Occipital lobe (tissue), 2 donors: ENCODE data around the gene RPS6KA3. TPM values are rescaled to one million over a fixed set of nuclear protein-coding genes. Genes with fewer than 3 reads are reported as not detected.
"Not testable (repeated sequence)": the region's sequence is repeated elsewhere in the genome, so short reads cannot be mapped to it uniquely, and the experiment has no call there.

ENCODE experiments used
- DNase-seq: peaks from one replicate; lab custom pipeline; 2025; lab: John Stamatoyannopoulos, UW
- total RNA-seq: library from RNA; depleted of rRNA; stranded (reverse); fragments of >200 nt; gene quantifications from one replicate; pipeline ENCODE4 v1.2.3, GENCODE V29; 2014

RPS6KA3 gene
- total RNA-seq, 1 donor from 2014 or later: 35.7 TPM

DNA sequence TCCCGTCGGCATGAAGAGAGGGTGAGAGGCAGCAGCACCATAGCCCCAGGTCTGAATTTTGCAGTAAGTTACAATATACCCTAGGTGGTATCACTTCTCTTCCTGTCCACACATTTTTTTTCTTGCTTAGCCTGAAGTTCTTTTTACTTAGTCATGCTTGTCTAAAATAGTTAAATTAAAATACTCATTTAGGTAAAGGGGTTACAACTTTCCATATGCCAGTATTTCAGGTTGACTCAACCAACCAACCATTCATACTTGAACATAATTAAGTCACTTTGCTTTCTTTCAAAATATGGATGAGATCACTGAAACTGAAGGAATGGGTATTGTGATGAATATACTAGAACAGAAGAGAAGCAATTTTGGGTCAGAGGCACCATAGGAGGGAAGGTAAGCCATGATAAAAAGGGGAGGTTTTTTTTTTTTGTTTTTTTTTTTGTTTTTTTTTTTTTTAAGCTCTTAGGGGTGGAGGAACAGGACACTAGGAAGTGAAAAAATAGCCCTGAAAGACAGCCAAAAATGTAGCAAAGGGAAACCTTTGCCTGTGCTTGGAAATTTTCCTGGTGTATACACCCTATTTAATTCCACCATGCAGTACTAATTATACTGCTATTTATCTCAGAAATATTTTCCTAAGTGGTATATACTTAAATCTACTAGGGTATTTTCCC lies 41.8 kb downstream of the RPS6KA3 start:
- no peak for DNase-seq

DNA sequence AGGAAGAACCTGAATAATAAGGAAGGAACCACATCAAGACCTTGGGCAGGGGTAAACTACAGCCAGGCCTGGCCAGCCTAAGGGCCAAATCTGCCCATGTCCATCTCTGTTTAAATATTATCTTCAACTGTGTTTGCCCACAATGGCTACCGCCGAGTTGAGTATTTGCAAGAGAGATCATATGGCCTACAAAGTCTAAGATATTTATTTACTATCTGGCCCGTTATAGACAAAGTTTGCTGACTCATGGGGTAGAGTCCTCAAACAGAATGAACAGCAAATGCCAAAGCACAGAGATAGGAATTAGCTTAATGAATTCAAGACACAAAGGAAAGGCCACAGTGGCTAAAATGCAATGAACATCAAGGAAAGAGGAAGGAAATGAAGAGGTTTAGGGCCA lies 44.8 kb downstream of the RPS6KA3 start:
- no peak for DNase-seq

DNA sequence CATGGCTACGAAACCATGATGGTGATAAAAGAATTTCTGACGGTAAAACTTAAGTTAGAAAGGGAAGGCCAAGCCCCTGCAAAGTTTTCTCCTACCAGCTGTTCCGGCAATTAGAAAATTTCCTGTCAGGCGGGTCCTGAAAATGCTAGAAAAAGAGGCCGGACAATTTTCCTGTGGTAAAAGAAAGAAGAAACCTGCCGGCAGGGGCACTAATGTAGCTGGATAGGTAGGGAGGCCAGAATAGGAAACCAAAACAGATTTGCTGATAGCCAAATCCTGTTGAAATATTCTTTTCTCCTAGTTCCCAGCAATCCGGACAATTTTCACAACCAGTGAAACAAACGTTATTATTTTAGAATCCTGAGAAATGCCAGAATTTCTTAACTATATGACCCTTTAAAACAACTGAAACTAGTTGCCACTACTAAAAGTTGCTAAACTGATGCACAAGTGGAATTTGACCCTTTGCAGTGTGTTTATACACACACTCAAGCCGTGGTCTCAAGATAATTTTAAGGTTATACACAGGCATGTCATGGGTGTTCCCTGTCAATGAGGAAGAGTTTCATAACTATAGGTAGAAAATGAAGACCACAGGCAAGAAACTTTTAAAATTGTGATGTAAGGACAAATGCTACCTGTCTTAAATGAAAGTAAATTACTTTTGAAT lies 47.7 kb downstream of the RPS6KA3 start:
- no peak for DNase-seq

DNA sequence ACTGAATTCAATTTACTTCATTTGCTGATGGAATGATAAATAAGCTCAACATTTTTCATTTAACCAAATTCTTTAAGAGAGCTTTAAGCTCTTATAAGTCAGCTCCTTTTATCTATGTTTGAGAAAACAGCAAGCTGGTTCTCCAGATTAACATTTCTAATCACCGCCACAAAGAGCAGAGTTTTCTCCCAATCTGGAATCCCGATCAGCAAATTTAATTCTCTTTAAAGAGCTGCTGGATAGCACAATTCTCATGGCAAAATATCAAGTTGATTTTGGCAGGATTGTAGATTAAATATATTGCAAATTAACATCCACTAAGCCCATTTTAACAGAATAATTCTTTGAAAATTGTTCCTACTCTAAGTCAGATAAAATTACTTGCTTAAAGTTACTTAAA lies 48.8 kb downstream of the RPS6KA3 start:
- DNase-seq: no peak

DNA sequence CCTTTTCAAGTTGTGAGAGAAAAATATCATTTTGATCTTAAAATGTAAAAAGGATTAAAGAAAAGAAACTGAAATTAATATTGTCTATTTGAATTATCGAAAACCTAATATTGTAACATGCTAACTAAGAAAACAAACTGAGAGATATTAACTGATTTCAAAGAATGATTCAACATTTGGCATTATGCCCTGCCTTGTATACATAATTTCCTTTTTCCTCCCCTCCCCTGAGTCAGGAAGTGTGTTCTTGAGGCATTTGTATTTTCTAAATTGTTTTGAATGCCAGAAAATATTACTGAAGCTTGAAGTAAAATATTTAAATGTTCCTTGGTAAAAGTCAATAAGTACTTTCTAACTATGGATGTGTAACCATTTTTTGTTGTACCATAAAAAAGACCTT lies 49.4 kb downstream of the RPS6KA3 start:
- DNase-seq: no peak

DNA sequence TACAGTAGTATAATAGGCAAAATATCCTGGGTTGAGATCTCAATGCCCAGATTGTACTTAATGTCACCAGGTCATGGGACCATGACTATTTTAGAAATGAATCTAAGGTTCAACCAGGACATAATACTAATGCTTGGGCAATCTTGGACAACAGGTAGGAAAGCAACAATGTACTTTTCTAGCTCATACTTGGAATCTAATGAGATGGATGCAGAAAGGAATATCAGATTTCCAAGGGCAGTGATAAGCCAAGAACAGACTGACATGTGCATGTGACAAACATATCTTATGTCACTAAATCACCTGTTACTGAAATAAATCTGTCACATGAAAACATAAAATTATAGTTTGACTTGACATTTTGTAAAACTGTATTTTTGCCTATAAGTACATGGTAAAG lies 51.1 kb downstream of the RPS6KA3 start:
- no peak for DNase-seq

DNA sequence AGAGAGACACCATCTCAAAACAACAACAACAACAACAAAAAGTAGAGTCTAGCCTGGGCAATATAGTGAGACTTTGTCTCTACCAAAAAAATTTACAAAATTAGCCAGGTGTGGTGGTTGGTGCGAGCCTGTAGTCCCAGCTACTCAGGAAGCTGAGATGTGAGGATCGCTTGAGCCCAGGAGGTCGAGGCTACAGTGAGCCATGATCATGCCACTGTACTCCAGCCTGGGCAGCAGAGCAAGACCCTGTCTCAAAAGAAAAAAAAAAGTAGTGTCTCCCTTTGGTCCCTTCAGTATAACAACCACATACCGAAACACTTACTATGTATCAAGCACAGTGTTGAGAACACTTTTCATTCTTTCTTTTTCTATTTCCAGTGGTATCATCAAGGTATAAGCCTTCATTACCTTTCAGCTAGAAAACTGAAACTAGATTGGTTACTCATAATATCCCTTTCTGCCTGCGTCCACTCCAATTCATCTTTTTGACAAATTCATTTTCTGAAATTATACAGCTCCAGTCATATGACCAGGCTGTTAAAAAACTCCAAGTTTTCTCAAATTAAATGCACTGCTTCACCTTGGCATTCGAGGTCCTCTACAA lies 54.1 kb downstream of the RPS6KA3 start:
- no peak for DNase-seq

GRCh38 chrX:20211261-20211786 lies 55.4 kb downstream of the RPS6KA3 start:
- no peak for DNase-seq

DNA sequence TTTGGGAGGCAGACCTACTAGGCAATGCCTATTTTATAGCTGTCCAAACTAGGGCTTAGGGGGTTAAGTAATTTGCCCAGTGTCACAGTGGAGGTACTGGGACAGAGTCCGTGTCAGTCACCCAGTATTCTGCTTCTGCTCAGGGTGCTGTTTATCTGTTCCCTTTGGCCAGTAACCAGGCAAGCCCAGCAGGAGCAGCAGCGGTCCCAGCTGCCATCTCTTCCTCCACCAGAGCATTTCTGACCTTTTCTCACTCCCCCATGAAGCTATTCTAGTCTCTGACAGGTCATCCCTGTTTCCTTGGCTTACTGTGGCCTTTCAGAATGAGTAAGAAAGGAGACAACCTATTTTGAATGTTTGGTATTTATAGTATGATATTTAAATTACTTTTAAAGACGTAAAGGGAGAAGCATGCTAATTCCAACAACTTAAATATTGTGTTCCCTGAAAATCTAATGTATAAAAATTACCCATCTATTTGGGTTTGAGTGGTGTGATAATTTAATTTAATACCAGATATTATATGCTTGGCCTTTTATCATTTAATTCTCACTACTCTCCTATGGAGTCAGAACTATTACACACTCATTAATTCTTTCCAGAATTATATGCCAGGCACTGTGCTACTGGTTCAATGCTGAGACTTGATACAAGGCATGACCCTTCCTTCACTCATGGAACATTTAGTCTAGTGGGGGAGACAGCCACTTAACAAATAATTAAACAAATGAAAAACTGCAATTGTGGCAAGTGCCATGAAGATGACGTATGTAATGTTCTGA lies 60.6 kb downstream of the RPS6KA3 start:
- DNase-seq: no peak

GRCh38 chrX:20204351-20204750 lies 62.4 kb downstream of the RPS6KA3 start:
- no peak for DNase-seq

GRCh38 chrX:20197641-20198210 lies 69.0 kb downstream of the RPS6KA3 start:
- no peak for DNase-seq

- no peak for DNase-seq
Observed at GRCh38 chrX:20189171-20189570, 77.5 kb downstream of the RPS6KA3 start.

GRCh38 chrX:20181598-20182329 lies 84.9 kb downstream of the RPS6KA3 start:
- no peak for DNase-seq

DNA sequence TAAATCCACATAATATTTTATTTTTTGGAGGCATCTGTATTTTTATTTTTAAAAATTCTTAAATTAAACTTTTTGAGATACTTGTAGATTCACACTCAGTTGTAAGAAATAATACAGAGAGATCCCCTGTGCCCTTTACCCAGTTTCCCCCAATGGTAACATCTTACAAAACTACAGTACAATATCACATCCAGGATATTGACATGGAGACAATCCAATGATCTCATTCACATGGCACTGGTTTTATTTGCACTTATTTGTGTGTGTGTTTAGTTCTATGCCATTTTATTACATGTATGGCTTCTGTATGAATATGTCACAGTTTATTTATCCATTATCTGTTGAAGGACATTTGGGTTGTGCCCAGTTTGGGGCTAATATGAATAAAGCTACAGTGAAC lies 89.6 kb downstream of the RPS6KA3 start:
- DNase-seq: no peak

DNA sequence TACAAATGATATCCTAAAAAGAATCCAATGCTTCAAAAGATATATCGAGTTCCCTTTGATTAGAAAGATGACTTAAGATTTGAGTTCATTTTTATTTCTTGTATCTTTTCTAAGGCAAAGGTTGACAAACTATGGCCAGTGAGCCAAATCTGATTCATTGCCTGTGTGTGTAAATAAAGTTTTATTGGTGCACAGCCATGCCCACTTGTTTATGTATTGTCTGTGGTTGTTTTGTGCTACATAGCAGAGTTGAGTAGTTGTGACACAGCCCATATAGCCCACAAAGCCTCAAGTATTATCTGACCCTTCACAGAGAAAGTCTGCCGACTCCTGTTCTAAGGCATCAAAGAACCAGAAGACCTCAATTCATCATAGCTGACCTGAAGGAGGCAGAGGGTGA lies 92.9 kb downstream of the RPS6KA3 start:
- no peak for DNase-seq

DNA sequence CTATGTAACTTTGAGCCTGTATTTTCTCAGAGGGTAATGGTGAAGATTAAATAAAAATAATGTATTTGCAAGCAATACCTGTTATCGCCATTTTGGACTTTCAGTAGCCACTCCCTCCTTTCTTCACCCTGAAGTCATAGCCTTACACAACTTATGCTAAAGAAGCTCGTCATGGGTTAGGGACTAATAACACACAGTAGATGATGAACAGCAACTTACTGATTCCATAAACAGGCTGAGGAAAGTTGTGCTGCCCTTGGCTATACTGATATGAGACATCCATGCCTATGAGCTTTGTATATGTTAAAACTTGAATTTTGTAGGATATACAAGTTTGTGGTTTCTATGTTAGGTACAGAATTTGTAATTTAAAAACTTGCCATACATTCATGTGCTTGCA lies 93.4 kb downstream of the RPS6KA3 start:
- DNase-seq: no peak

GRCh38 chrX:20171887-20172286 lies 94.8 kb downstream of the RPS6KA3 start:
- DNase-seq: no peak

DNA sequence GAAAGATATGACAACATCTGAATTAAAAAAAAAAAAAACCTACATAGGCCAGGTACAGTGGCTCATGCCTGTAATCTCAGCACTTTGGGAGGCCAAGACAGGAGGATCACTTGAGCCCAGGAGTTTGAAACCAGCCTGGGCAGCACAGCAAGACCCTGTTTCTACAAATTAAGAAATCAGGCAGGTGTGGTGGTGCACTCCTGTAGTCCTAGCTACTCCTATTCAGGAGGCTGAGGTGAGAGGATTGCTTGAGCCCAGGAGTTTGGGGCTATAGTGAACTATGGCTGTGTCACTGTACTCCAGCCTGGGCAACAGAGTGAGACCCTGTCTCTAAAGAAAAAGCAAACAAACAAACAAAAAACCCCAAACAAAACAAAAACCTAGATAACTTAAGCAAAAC lies 104.2 kb downstream of the RPS6KA3 start:
- DNase-seq: not testable (repeated sequence)

DNA sequence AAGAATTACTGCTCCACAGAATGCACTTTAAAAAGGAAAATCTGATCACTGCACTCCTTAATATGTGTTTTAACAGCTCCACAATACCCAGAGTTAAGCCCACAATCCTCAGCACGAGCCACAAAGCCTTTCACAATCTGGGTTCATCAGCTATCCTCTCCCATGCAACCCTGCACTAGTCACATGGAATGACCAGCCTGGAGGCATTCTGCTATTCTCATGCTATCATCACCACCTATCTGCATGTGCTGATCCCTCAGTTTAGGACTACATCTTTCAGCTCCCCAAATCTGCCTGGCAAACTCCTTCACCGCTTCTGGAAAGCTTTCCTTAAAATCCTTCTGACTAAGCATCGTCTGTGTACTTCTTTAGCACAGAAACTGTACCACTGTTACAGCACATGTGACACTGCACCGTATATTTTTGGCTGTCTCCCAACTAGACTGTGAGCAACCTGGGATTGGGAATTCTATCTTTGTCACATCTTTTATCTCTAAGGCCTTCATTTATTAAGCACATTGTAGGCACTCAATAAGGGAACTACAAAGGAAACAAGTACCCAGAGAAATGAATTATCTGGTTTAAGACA lies 106.8 kb downstream of the RPS6KA3 start:
- no peak for DNase-seq

- no peak for DNase-seq
Observed at GRCh38 chrX:20151689-20152088, 115.0 kb downstream of the RPS6KA3 start.

DNA sequence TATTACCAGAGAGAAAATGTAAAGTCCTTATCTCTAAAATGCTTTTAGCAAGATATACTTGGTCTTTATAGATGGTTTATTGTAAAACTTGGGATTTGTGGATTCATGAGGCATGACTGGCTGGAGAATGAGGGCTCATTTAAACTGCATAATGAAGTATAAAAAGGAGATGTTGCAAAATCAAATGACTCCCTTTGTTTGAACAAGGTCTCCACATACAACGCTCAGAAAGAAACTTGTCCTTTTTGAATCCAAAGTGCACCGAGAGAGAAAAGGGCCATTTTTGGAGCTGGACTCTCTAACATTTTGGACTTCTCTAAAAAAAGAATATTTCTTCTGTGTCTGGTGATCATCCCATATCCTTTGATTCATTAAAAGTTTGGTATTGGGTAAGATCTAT lies 117.4 kb downstream of the RPS6KA3 start:
- no peak for DNase-seq
